H1 (cell line): Measurements from ENCODE around the gene DHRS1. TPM values are rescaled to one million over a fixed set of nuclear protein-coding genes. Genes with fewer than 3 reads are reported as not detected.
"Not testable (repeated sequence)": the region's sequence is repeated elsewhere in the genome, so short reads cannot be mapped to it uniquely, and the experiment has no call there.

ENCODE experiments used
- CTCF ChIA-PET: fragments of 300-600 bp; sonication (Branson Sonifier 250); formaldehyde crosslinking; loops from one replicate; lab custom pipeline; 2021; ENCODE audit not compliant: partially characterized antibody; lab: Charles Lee
- POLR2A ChIA-PET: fragments of 300-600 bp; sonication (Branson Sonifier 250); formaldehyde crosslinking; loops from one replicate; lab custom pipeline; 2021; ENCODE audit warnings: inconsistent platforms; ENCODE audit not compliant: partially characterized antibody; lab: Charles Lee
- DNase-seq, 2 experiments: peaks; one replicate each; pipeline versions ENCODE4 v3.0.0 to v3.0.0-alpha.2; 2010 to 2022; ENCODE audit warnings: low spot score in 2 of 2, low read depth in 1 of 2, mixed read lengths in 1 of 2
- FAIRE-seq: peaks from 2 replicates; lab custom pipeline; 2011; peaks lifted over from hg19 to GRCh38; lab: Jason Lieb, UNC
- H2AFZ ChIP-seq: 2 replicates; pipeline ENCODE4 v1.8.1; 2012; ENCODE audit warnings: low read length, inconsistent platforms
- H2AK5ac ChIP-seq: 2 replicates; pipeline ENCODE4 v1.6.1; 2013; ENCODE audit warnings: low read depth, low read length
- H2BK120ac ChIP-seq: replicated peaks from 2 replicates; pipeline ENCODE3; 2013; ENCODE audit warnings: low read depth, low read length, inconsistent platforms
- H2BK12ac ChIP-seq: 2 replicates; pipeline ENCODE4 v1.6.1; 2013; ENCODE audit warnings: low read depth, low read length
- H2BK15ac ChIP-seq: 2 replicates; pipeline ENCODE4 v1.6.1; 2013; ENCODE audit warnings: low read length
- H2BK20ac ChIP-seq: 2 replicates; pipeline ENCODE4 v1.6.1; 2013; ENCODE audit warnings: low read length
- H2BK5ac ChIP-seq: 2 replicates; pipeline ENCODE4 v1.6.1; 2013; ENCODE audit warnings: low read depth, low read length
- H3K14ac ChIP-seq: 2 replicates; pipeline ENCODE4 v1.6.1; 2013; ENCODE audit warnings: inconsistent platforms; ENCODE audit not compliant: insufficient read length
- H3K18ac ChIP-seq: 2 replicates; pipeline ENCODE4 v1.6.1; 2013; ENCODE audit warnings: low read length; ENCODE audit errors: extremely low read depth
- H3K23ac ChIP-seq: 2 replicates; pipeline ENCODE4 v1.6.1; 2013; ENCODE audit warnings: inconsistent platforms; ENCODE audit not compliant: insufficient read length
- H3K23me2 ChIP-seq: 2 replicates; pipeline ENCODE4 v1.6.1; 2013; ENCODE audit warnings: low read depth, low read length
- H3K27ac ChIP-seq: 2 replicates; pipeline ENCODE4 v1.6.1; 2011; ENCODE audit warnings: low read depth, low read length, inconsistent platforms
- H3K27me3 ChIP-seq, 4 experiments: replicated peaks in 1 of 4; 1 replicate in 1 of 4; 2 replicates in 3 of 4; pipeline versions ENCODE4 v1.6.1 to v1.8.1; 2011 to 2013; ENCODE audit warnings: low read length in 3 of 4, mild to moderate bottlenecking in 3 of 4, inconsistent platforms in 2 of 4, mixed read lengths in 2 of 4, moderate library complexity in 1 of 4; ENCODE audit not compliant: control insufficient read depth in 3 of 4, insufficient read depth in 3 of 4; ENCODE audit errors: extremely low read depth in 1 of 4
- H3K36me3 ChIP-seq, 4 experiments: 2 replicates each; pipeline versions ENCODE4 v1.6.1 to v1.8.1; 2011 to 2013; ENCODE audit warnings: mild to moderate bottlenecking in 4 of 4, low read length in 3 of 4, moderate library complexity in 2 of 4, control low read depth in 1 of 4, inconsistent platforms in 1 of 4; ENCODE audit not compliant: insufficient read depth in 4 of 4, control insufficient read depth in 2 of 4
- H3K4ac ChIP-seq: replicated peaks from 2 replicates; pipeline ENCODE3; 2013; ENCODE audit warnings: low read length, low read depth, mixed read lengths, inconsistent platforms; ENCODE audit not compliant: insufficient read length
- H3K4me1 ChIP-seq, 4 experiments: replicated peaks in 1 of 4; 1 replicate in 1 of 4; 2 replicates in 3 of 4; pipeline versions ENCODE4 v1.6.1 to v1.8.1; 2011 to 2013; ENCODE audit warnings: low read length in 3 of 4, inconsistent platforms in 2 of 4, mixed read lengths in 1 of 4; ENCODE audit not compliant: insufficient read depth in 4 of 4, control insufficient read depth in 3 of 4
- H3K4me2 ChIP-seq, 2 experiments: 2 replicates each; pipeline versions ENCODE4 v1.6.1 to v1.8.1; 2011 to 2013; ENCODE audit warnings: low read depth in 2 of 2, low read length in 2 of 2, control low read depth in 1 of 2, inconsistent platforms in 1 of 2, mild to moderate bottlenecking in 1 of 2; ENCODE audit not compliant: insufficient read depth in 1 of 2
- H3K4me3 ChIP-seq, 4 experiments: fragments of 200-600, 300-600 bp in 1 of 4; sonication (generic), shearing (Covaris generic), sonication (Bioruptor Twin) in 1 of 4; 2 replicates each; pipeline versions ENCODE4 v1.5.1 to v1.8.1; 2011 to 2016; ENCODE audit warnings: low read length in 4 of 4, low read depth in 3 of 4, control low read depth in 2 of 4, inconsistent platforms in 2 of 4, mild to moderate bottlenecking in 2 of 4, mixed read lengths in 1 of 4, moderate library complexity in 1 of 4; ENCODE audit not compliant: insufficient read depth in 2 of 4; ENCODE audit errors: extremely low read depth in 1 of 4
- H3K56ac ChIP-seq: replicated peaks from 2 replicates; pipeline ENCODE3; 2013; ENCODE audit warnings: low read depth, mild to moderate bottlenecking, mixed read lengths, low read length, inconsistent platforms; ENCODE audit not compliant: insufficient read length
- H3K79me1 ChIP-seq: 2 replicates; pipeline ENCODE4 v1.6.1; 2013; ENCODE audit warnings: low read depth, low read length, control low read depth
- H3K79me2 ChIP-seq, 2 experiments: 2 replicates each; pipeline versions ENCODE4 v1.6.1 to v1.8.1; 2012 to 2013; ENCODE audit warnings: low read length in 2 of 2, mild to moderate bottlenecking in 2 of 2, inconsistent platforms in 1 of 2; ENCODE audit not compliant: insufficient read depth in 2 of 2, control insufficient read depth in 1 of 2
- H3K9ac ChIP-seq, 4 experiments: replicated peaks in 1 of 4; 1 replicate in 1 of 4; 2 replicates in 3 of 4; pipeline versions ENCODE4 v1.6.1 to v1.8.1; 2011 to 2013; ENCODE audit warnings: low read depth in 3 of 4, low read length in 3 of 4, control low read depth in 2 of 4, mild to moderate bottlenecking in 2 of 4, moderate library complexity in 2 of 4, inconsistent platforms in 1 of 4; ENCODE audit errors: extremely low read depth in 1 of 4
- H3K9me3 ChIP-seq, 2 experiments: 2 replicates each; pipeline versions ENCODE4 v1.6.1 to v1.8.1; 2012 to 2013; ENCODE audit warnings: mild to moderate bottlenecking in 2 of 2, moderate library complexity in 2 of 2, control low read depth in 1 of 2, inconsistent platforms in 1 of 2, low read depth in 1 of 2, low read length in 1 of 2, mixed read lengths in 1 of 2; ENCODE audit not compliant: insufficient read depth in 2 of 2
- H4K20me1 ChIP-seq, 2 experiments: replicated peaks in 1 of 2; 2 replicates each; pipeline versions ENCODE3 to v1.8.1; 2011 to 2013; ENCODE audit warnings: inconsistent platforms in 2 of 2, low read length in 2 of 2, mild to moderate bottlenecking in 1 of 2; ENCODE audit not compliant: insufficient read depth in 2 of 2, control insufficient read depth in 1 of 2
- H4K5ac ChIP-seq: 2 replicates; pipeline ENCODE4 v1.6.1; 2013; ENCODE audit warnings: low read length, low read depth, mixed read lengths, inconsistent platforms; ENCODE audit not compliant: insufficient read length
- H4K8ac ChIP-seq: 2 replicates; pipeline ENCODE4 v1.8.0; 2013; ENCODE audit warnings: mild to moderate bottlenecking, moderate library complexity, low read length, inconsistent platforms; ENCODE audit not compliant: insufficient read depth; ENCODE audit errors: extremely low read depth
- H4K91ac ChIP-seq: replicated peaks from 2 replicates; pipeline ENCODE3; 2013; ENCODE audit warnings: low read length, mixed read lengths, inconsistent platforms; ENCODE audit not compliant: insufficient read length
- WGBS, 2 experiments: shearing (Covaris generic) in 1 of 2; methylation state at CpG; one replicate each; pipeline versions ENCODE4 v1.1.6 to v1.1.7; 2013 to 2015; ENCODE audit warnings: low lambda C conversion rate in 2 of 2, mixed read lengths in 2 of 2, inconsistent platforms in 1 of 2, low coverage in 1 of 2, missing lambda C conversion rate in 1 of 2; ENCODE audit not compliant: insufficient replicate concordance in 2 of 2, insufficient coverage in 1 of 2, insufficient read length in 1 of 2; ENCODE audit errors: extremely low coverage in 1 of 2, missing lambda C conversion rate in 1 of 2; 5-methylcytosine and 5-hydroxymethylcytosine counted together
- polyA plus RNA-seq, 7 experiments: library from polyadenylated mRNA; depleted of rRNA in 3 of 7; stranded (reverse) in 5 of 7; unstranded in 2 of 7; fragments of >200 nt in 5 of 7; fragments of 200-250 nt in 2 of 7; gene quantifications; 1 replicate in 5 of 7; 2 replicates in 1 of 7; 4 replicates in 1 of 7; pipeline versions ENCODE4 v1.2.1 to v1.2.3, GENCODE V29; 2011 to 2013; ENCODE audit warnings: missing spikeins in 2 of 7, mixed read lengths in 2 of 7
- total RNA-seq: library from RNA; stranded (reverse); fragmentation: NEBNext Ultra II Directional; extraction: Animal tissue kit (Norgen Biotek cat#: 25700); gene quantifications from 2 replicates; pipeline ENCODE4 v1.2.1, GENCODE V29; 2021

The DHRS1 gene
- total and polyA plus RNA-seq, 2 of the 8 experiments (the other 6 are each of a cell fraction or from before 2014, with no cell fraction given) = 8.8 to 31.7 TPM

GRCh38 chr14:24245350-24245749, 54.2 kb downstream of the DHRS1 start:
- ChIA-PET CTCF (interaction anchor here (1.1 to 9.4 kb wide), 6 partner anchors 17 to 187 kb away, joined by 3 to 163 read pairs (median 6); partner anchors contain the start of genes CIDEB, DHRS1, NOP9 and RABGGTA), POLR2A (interaction anchor here (1.2 to 2.8 kb wide), 6 partner anchors 8 to 53 kb away, joined by 3 to 20 read pairs (median 4); partner anchors contain the start of genes DHRS1 and NOP9)
- not testable (repeated sequence) for H3K36me3 ChIP-seq, H3K27me3 ChIP-seq, H3K4me1 ChIP-seq, H4K20me1 ChIP-seq, H3K27ac ChIP-seq, H3K18ac ChIP-seq, FAIRE-seq, H3K79me1 ChIP-seq, H3K14ac ChIP-seq, H3K79me2 ChIP-seq, H3K9ac ChIP-seq, H2BK15ac ChIP-seq, H2BK5ac ChIP-seq, H3K4me2 ChIP-seq, H2BK120ac ChIP-seq, H2AK5ac ChIP-seq, H3K23me2 ChIP-seq, H3K23ac ChIP-seq, H4K5ac ChIP-seq, H2BK20ac ChIP-seq, H4K8ac ChIP-seq, H2BK12ac ChIP-seq, H3K56ac ChIP-seq, H3K4me3 ChIP-seq, H4K91ac ChIP-seq, DNase-seq, H2AFZ ChIP-seq, H3K4ac ChIP-seq, H3K9me3 ChIP-seq
- WGBS, 2 experiments = 78% methylated on average over 11 of the region's 11 CpGs; no CpG with 5 or more reads in 1 of the 2 experiments
